Panc1 (cell line): Measurements from ENCODE around the gene IGIP.

Experiments
- SIN3A ChIP-seq: IDR thresholded peaks from 2 replicates; pipeline ENCODE4 v1.6.1; 2012; ENCODE audit warnings: low read depth, mild to moderate bottlenecking, low read length, moderate library complexity, borderline replicate concordance; ENCODE audit not compliant: insufficient read depth
- TF ChIP-seq, protein P1 (sequence below): fragments of 450-650 bp; IDR thresholded peaks from 2 replicates; pipeline ENCODE4 v1.5.1; 2017; ENCODE audit warnings: mild to moderate bottlenecking

DNA sequence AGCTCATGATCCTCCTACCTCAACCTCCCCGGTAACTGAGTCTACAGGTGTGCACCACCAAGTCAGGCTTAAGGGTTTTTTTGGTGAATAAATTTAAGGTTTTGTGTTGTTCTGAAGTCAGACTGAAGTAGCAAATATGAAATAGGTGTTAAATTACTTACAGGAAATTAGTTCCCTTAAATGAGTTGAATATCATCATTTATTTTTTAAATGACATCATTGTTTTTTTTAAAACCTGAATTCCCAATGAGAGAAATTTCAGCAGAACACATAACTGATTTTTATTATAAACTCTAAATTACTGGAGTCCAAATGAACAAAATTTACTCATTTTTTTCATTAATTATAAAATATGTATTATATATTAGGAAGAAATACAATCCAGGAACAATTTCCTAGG is 49.6 kb upstream of the IGIP start:
- TF ChIP-seq, protein P1, sequence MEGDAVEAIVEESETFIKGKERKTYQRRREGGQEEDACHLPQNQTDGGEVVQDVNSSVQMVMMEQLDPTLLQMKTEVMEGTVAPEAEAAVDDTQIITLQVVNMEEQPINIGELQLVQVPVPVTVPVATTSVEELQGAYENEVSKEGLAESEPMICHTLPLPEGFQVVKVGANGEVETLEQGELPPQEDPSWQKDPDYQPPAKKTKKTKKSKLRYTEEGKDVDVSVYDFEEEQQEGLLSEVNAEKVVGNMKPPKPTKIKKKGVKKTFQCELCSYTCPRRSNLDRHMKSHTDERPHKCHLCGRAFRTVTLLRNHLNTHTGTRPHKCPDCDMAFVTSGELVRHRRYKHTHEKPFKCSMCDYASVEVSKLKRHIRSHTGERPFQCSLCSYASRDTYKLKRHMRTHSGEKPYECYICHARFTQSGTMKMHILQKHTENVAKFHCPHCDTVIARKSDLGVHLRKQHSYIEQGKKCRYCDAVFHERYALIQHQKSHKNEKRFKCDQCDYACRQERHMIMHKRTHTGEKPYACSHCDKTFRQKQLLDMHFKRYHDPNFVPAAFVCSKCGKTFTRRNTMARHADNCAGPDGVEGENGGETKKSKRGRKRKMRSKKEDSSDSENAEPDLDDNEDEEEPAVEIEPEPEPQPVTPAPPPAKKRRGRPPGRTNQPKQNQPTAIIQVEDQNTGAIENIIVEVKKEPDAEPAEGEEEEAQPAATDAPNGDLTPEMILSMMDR: no peak
- TF ChIP-seq SIN3A: no peak
